Loucy (cell line): ENCODE measurements around the gene ZBTB38.

Source experiments
- CTCF ChIP-seq: fragments of 200-600 bp; sonication (generic); conservative IDR thresholded peaks from 2 replicates; pipeline ENCODE4 v1.5.1; 2014; ENCODE audit warnings: mild to moderate bottlenecking, antibody characterized with exemption, low read length
- EZH2phosphoT487 ChIP-seq: fragments of 200-600 bp; IDR thresholded peaks from 2 replicates; pipeline ENCODE4 v1.6.1; 2018; ENCODE audit warnings: antibody characterized with exemption, mild to moderate bottlenecking, moderate library complexity, borderline replicate concordance

- TF ChIP-seq CTCF (no peak), EZH2phosphoT487 (no peak)
Measured at GRCh38 chr3:141350666-141351065, 17.6 kb upstream of the ZBTB38 start.
